Measurements from ENCODE around the gene KIF16B.

- TF ChIP-seq EZH2 (IDR thresholded peaks at IDR 0.05; ENCODE audit: borderline replicate concordance, low read length) (no peak), CTCF (conservative IDR thresholded peaks at IDR 0.05 in 1 of 2, IDR thresholded peaks at IDR 0.05 in 1 of 2; ENCODE audit: extremely low read depth in 1 of 2, insufficient read depth in 1 of 2, low read depth in 1 of 2, low read length in 2 of 2) (no peak)
Measured at GRCh38 chr20:16544949-16545348, 28.3 kb downstream of the KIF16B start.

All from mammary epithelial cell (primary cell).